Parathyroid adenoma (tissue), 2 donors: ENCODE measurements around the gene RCAN1.

Source experiments
- H2AFZ ChIP-seq: fragments of 300-600 bp; sonication (generic); one replicate; pipeline ENCODE4 v1.7.0; 2017; ENCODE audit warnings: antibody characterized with exemption, mild to moderate bottlenecking
- H3K27ac ChIP-seq: fragments of 300-600 bp; sonication (generic); one replicate; pipeline ENCODE4 v1.7.0; 2017
- H3K27me3 ChIP-seq: fragments of 300-600 bp; sonication (generic); one replicate; pipeline ENCODE4 v1.7.0; 2017; ENCODE audit warnings: low read length; ENCODE audit not compliant: control insufficient read depth, insufficient read depth
- H3K36me3 ChIP-seq: fragments of 300-600 bp; sonication (generic); one replicate; pipeline ENCODE4 v1.7.0; 2017; ENCODE audit warnings: low read length; ENCODE audit not compliant: control insufficient read depth, insufficient read depth
- H3K4me1 ChIP-seq: fragments of 300-600 bp; sonication (generic); one replicate; pipeline ENCODE4 v1.7.0; 2017; ENCODE audit warnings: control low read depth
- H3K4me2 ChIP-seq: fragments of 300-600 bp; sonication (generic); one replicate; pipeline ENCODE4 v1.7.0; 2017; ENCODE audit warnings: low read length
- H3K4me3 ChIP-seq: fragments of 300-600 bp; sonication (generic); one replicate; pipeline ENCODE4 v1.7.0; 2017; ENCODE audit warnings: low read depth, low read length
- H3K79me2 ChIP-seq: fragments of 300-600 bp; sonication (generic); one replicate; pipeline ENCODE4 v1.7.0; 2017; ENCODE audit warnings: control low read depth
- H3K9ac ChIP-seq: fragments of 300-600 bp; sonication (generic); one replicate; pipeline ENCODE4 v1.7.0; 2017; ENCODE audit warnings: mild to moderate bottlenecking
- H3K9me3 ChIP-seq: fragments of 300-600 bp; sonication (generic); one replicate; pipeline ENCODE4 v1.7.0; 2017; ENCODE audit warnings: low read length; ENCODE audit not compliant: control insufficient read depth
- TF ChIP-seq, protein P1 (sequence below): fragments of 300-600 bp; sonication (generic); IDR thresholded peaks from one replicate; pipeline ENCODE4 v1.7.0; 2017; ENCODE audit warnings: antibody characterized with exemption, mild to moderate bottlenecking
- donor health status: primary hyperparathyroidism.

Gene RCAN1

DNA sequence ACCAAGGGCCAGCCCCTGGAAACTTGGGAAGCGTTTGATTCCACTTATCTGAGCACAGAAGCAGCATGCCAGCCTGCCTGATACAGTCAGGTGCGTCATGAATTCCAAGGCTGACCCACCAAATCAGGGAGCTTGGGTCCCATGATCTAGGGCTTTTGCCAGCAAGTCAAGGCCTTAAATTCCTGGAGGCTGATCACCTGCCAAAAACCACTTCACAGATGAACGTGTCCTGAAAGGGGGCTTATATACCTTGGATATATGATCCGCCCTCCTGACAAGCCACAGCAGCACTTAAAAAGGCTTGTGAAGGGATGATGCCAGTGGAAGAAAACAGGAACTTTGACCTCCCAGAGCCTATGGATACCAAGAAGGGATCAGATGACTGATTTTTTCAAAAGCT, 29.9 kb upstream of the RCAN1 start:
- H3K36me3 ChIP-seq: no peaks in the 10 kb centered on the region
- H3K4me1 ChIP-seq: no peaks in the 10 kb centered on the region
- no peak overlapping the region for H3K4me3 ChIP-seq
- H3K9ac ChIP-seq: no peak overlapping the region
- H3K79me2 ChIP-seq: no peaks in the 10 kb centered on the region
- H3K27ac ChIP-seq: no peak overlapping the region
- H3K27me3 ChIP-seq: no peaks in the 10 kb centered on the region
- no peak overlapping the region for H2AFZ ChIP-seq
- H3K4me2 ChIP-seq: no peak overlapping the region
- TF ChIP-seq, protein P1, sequence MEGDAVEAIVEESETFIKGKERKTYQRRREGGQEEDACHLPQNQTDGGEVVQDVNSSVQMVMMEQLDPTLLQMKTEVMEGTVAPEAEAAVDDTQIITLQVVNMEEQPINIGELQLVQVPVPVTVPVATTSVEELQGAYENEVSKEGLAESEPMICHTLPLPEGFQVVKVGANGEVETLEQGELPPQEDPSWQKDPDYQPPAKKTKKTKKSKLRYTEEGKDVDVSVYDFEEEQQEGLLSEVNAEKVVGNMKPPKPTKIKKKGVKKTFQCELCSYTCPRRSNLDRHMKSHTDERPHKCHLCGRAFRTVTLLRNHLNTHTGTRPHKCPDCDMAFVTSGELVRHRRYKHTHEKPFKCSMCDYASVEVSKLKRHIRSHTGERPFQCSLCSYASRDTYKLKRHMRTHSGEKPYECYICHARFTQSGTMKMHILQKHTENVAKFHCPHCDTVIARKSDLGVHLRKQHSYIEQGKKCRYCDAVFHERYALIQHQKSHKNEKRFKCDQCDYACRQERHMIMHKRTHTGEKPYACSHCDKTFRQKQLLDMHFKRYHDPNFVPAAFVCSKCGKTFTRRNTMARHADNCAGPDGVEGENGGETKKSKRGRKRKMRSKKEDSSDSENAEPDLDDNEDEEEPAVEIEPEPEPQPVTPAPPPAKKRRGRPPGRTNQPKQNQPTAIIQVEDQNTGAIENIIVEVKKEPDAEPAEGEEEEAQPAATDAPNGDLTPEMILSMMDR: no peak
- no peaks in the 10 kb centered on the region for H3K9me3 ChIP-seq

DNA sequence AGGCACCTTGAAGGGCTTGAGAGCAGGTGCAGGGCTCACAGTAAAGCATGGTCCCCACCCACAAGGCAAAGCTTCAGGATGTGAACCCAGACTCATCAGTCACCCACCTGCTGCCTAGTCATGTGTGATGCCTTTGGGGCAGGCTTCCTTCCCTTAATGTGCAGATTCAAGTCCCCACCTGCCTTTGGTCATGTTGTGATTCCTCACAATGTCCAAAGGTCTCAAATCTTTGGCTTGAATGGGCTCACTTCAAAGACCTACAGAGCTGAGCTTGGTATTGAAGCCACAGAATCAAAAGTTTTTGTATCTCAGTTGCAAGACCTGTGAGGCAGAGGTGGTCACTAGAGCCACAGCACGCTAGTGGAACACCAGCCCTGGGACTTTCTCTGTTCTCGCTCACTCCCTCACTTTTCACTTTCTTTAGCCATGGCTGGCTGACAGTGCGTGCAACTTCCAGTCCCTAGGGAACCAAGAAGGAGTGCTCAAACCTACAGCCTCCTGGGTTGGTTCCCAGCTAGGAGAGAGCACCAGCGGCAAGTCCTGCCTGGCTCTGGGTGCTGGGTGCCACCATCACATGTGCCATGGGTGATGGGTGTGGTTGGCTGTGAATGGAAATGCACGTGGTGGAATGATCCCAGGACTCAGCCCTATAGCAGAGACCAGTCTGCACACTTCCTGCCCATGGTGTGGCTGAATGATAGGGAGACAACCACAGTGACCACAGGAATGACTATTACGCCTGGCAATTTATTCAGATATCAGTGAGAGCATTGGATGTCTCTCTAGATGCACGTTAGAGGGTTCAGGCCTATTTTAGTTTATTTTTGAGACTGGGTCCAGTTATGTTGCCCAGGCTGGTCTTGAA, 27.5 kb upstream of the RCAN1 start:
- H3K79me2 ChIP-seq: no peaks in the 10 kb centered on the region
- H3K4me1 ChIP-seq: no peaks in the 10 kb centered on the region
- no peak overlapping the region for H3K4me2 ChIP-seq
- H3K4me3 ChIP-seq: no peak overlapping the region
- H3K27ac ChIP-seq: no peak overlapping the region
- H3K9ac ChIP-seq: no peak overlapping the region
- no peaks in the 10 kb centered on the region for H3K27me3 ChIP-seq
- no peaks in the 10 kb centered on the region for H3K36me3 ChIP-seq
- H2AFZ ChIP-seq: no peak overlapping the region
- TF ChIP-seq, protein P1: no peak
- no peaks in the 10 kb centered on the region for H3K9me3 ChIP-seq

DNA sequence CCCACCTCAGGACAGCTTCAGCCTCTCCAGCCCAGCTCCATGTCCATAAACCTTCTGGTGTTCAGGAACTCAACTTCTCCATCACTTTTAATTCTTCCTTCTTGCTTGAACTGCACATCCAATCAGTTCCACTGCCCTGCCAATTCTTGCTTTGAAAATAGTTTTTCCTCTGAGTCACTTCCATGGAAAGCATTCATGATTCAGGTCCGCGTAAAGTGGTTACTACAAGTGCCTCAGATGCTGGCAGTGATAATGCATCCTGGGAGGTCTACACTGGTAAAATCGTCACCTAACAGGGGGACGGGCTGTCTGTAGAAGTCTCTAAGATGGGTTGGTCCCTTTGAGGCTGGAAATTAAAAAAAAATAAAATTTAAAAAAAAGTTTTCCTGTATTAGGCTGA, 25.9 kb upstream of the RCAN1 start:
- TF ChIP-seq, protein P1: no peak
- Histone ChIP-seq H2AFZ (no peak overlapping the region), H3K4me3 (no peak overlapping the region)

DNA sequence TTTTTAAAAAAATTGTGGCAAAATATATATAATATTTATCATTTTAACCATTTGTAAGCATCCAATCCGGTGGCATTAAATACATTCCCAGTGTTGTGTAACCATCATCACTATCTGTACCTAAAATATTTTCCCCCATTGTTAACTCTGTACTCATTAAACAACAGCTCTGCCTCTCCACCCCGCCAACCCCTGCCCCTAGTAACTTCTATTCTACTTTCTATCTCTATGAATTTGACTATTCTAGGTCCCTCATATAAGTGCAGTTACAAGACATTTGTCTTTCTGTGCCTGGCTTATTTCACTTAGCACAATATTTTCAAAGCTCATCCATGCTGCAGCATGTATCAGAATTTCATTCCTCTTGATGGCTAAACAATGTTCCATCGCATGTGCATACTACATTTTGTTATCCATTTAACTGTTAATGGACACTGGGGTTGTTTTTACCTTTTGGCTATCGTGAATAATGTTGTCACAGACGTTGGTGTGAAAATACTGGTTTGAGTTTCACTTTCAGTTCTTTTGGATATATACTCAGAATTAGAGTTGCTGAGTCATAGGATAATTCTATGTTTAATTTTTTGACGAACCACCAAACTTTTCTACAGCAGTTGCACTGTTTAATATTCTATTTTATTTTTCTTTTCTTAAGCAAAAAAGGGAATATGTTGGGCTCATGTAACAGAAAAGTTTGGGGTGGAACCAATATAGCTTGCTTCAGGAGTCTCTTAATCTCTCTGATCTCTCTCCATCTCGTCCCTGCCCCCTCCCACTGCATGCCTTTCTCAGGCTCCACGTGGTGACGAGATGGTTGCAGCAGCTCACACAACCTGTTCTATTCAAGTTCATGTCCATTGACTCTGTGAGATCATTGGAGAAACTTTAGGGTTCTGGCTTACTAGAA, 25.2 kb upstream of the RCAN1 start:
- Histone ChIP-seq H3K79me2 (no peaks in the 10 kb centered on the region), H3K27ac (no peak overlapping the region), H3K4me1 (no peaks in the 10 kb centered on the region), H3K9me3 (no peaks in the 10 kb centered on the region), H3K36me3 (no peaks in the 10 kb centered on the region), H3K4me3 (no peak overlapping the region), H2AFZ (no peak overlapping the region), H3K9ac (no peak overlapping the region), H3K27me3 (no peaks in the 10 kb centered on the region), H3K4me2 (no peak overlapping the region)
- TF ChIP-seq, protein P1: no peak

More for the DNA sequence above, 25.9 kb upstream of the RCAN1 start:
- no peaks in the 10 kb centered on the region for H3K27me3 ChIP-seq
- H3K9ac ChIP-seq: no peak overlapping the region
- no peak overlapping the region for H3K4me2 ChIP-seq
- no peaks in the 10 kb centered on the region for H3K36me3 ChIP-seq
- no peaks in the 10 kb centered on the region for H3K9me3 ChIP-seq
- no peaks in the 10 kb centered on the region for H3K4me1 ChIP-seq
- H3K79me2 ChIP-seq: no peaks in the 10 kb centered on the region
- no peak overlapping the region for H3K27ac ChIP-seq
